Activated T-helper 1 cell treated with anti-CD3 and anti-CD28 coated beads, Interleukin-12 subunit alpha, Interleukin-12 subunit beta, Interleukin-2, Interleukin-4 antibody, amounts not matched to agents 30 ng/mL and 10 ng/mL and 1 ng/mL, durations not matched to agents 14 hours and 24 hours and 36 hours (primary cell): Measurements from ENCODE around the gene IQCF5. TPM values are rescaled to one million over a fixed set of nuclear protein-coding genes. Genes with fewer than 3 reads are reported as not detected.
A peak's percentile ranks its signal among the peaks of the same experiment; 100 is the strongest.
"Not testable (repeated sequence)": the region's sequence is repeated elsewhere in the genome, so short reads cannot be mapped to it uniquely, and the experiment has no call there.

Source experiments
- DNase-seq: peaks from one replicate; pipeline ENCODE4 v3.0.0; 2021; ENCODE audit warnings: low spot score
- H3K27ac Mint-ChIP-seq: one replicate; pipeline ENCODE4 v1.8.0; 2021; ENCODE audit warnings: mild to moderate bottlenecking, mixed read lengths
- H3K27me3 Mint-ChIP-seq: one replicate; pipeline ENCODE4 v1.8.0; 2022; ENCODE audit warnings: mild to moderate bottlenecking, moderate library complexity, mixed read lengths; ENCODE audit not compliant: insufficient read depth
- H3K36me3 Mint-ChIP-seq: one replicate; pipeline ENCODE4 v1.8.0; 2021; ENCODE audit warnings: low read depth, mixed read lengths
- H3K4me1 Mint-ChIP-seq: one replicate; pipeline ENCODE4 v1.8.0; 2021; ENCODE audit warnings: low read depth, mixed read lengths
- H3K4me3 Mint-ChIP-seq: one replicate; pipeline ENCODE4 v1.8.0; 2021; ENCODE audit warnings: mild to moderate bottlenecking, moderate library complexity, mixed read lengths
- H3K9me3 Mint-ChIP-seq: one replicate; pipeline ENCODE4 v1.8.0; 2021; ENCODE audit warnings: mixed read lengths
- intact Hi-C: fragments of 100-400 bp; cut with micrococcal nuclease; formaldehyde crosslinking; loops from one replicate; pipeline ENCODE4 v1.15.1; 2024
- total RNA-seq: library from RNA; stranded (reverse); gene quantifications from 2 replicates; pipeline ENCODE4 v1.2.3, GENCODE V29; 2022

IQCF5 gene
- total RNA-seq: not detected in 2 replicates

GRCh38 chr3:51875501-51875900, at the start of gene IQCF5:
Gene IQCF5 (minus strand): TSS chr3:51875601. CDS start chr3:51875531, 70 bp downstream.
- no peak within 1 kb of the TSS for H3K4me3 Mint-ChIP-seq
- DNase-seq: no peak
- H3K27me3 Mint-ChIP-seq: peaks cover 16% of the 10 kb centered on the region
- H3K27ac Mint-ChIP-seq: no peak within 1 kb of the TSS
- H3K9me3 Mint-ChIP-seq: no peaks in the 10 kb centered on the region
- intact Hi-C loops: no loop called here
- H3K36me3 Mint-ChIP-seq: no peaks in the 10 kb centered on the region
- no peaks in the 10 kb centered on the region for H3K4me1 Mint-ChIP-seq

- no peaks in the 10 kb centered on the region for H3K4me1 Mint-ChIP-seq
- peaks cover 18% of the 10 kb centered on the region for H3K27me3 Mint-ChIP-seq
- no peak for DNase-seq
- no peak overlapping the region for H3K27ac Mint-ChIP-seq
- intact Hi-C loops: no loop called here
- H3K4me3 Mint-ChIP-seq: no peak overlapping the region
- no peaks in the 10 kb centered on the region for H3K36me3 Mint-ChIP-seq
- H3K9me3 Mint-ChIP-seq: no peaks in the 10 kb centered on the region
Observed at GRCh38 chr3:51921081-51921578, 45.7 kb upstream of the IQCF5 start.

DNA sequence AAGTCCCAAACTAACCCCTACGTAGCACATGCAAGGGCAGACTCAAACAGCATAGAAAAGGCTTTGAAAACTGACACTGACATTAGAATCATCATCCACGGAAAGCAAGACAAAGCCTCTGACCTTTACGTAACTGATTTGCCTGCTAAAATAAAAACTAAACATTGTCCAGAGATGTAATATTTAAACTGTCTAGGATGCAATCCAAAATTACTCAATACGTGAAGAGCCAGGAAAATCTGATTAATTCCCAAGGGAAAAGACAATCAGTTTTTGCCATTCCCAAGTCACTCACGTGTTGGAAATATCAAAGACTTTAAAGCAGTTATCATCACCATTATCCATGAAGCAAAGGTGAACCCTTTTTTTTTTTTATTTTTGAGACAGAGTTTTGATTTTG, 41.0 kb upstream of the IQCF5 start:
- H3K4me1 Mint-ChIP-seq: no peaks in the 10 kb centered on the region
- no peaks in the 10 kb centered on the region for H3K9me3 Mint-ChIP-seq
- DNase-seq: no peak
- H3K4me3 Mint-ChIP-seq: no peak overlapping the region
- no peak overlapping the region for H3K27ac Mint-ChIP-seq
- intact Hi-C loops: no loop called here
- peaks cover 16% of the 10 kb centered on the region for H3K27me3 Mint-ChIP-seq
- H3K36me3 Mint-ChIP-seq: no peaks in the 10 kb centered on the region

DNA sequence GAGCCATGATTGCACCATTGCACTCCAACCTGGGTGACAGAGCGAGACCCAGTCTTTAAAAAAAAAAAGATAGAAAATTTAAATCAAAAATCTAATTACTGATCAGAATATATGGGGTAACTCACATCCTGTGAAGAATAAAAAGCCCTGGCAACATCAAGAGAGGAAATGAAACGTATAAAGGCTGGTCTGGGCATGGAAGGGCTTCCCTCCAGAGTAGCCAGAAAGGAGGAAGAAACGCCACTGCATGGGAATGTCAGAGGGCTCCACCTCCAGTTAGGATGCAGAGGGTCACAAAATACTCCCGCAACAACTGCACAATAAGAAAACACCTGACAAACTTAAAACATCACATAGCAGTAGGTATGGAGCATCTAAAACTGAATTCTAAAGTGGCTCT, 32.6 kb upstream of the IQCF5 start:
- peaks cover 20% of the 10 kb centered on the region for H3K9me3 Mint-ChIP-seq
- H3K4me3 Mint-ChIP-seq: no peak overlapping the region
- no peak for DNase-seq
- H3K36me3 Mint-ChIP-seq: no peaks in the 10 kb centered on the region
- no peaks in the 10 kb centered on the region for H3K4me1 Mint-ChIP-seq
- peaks cover 7% of the 10 kb centered on the region for H3K27me3 Mint-ChIP-seq
- no peak overlapping the region for H3K27ac Mint-ChIP-seq
- intact Hi-C loops: no loop called here

GRCh38 chr3:51904034-51904823, 28.8 kb upstream of the IQCF5 start:
- H3K4me1 Mint-ChIP-seq: no peaks in the 10 kb centered on the region
- peaks cover 19% of the 10 kb centered on the region for H3K9me3 Mint-ChIP-seq
- no peaks in the 10 kb centered on the region for H3K36me3 Mint-ChIP-seq
- intact Hi-C loops: no loop called here
- no peak overlapping the region for H3K27ac Mint-ChIP-seq
- peaks cover 10% of the 10 kb centered on the region for H3K27me3 Mint-ChIP-seq
- DNase-seq: no peak
- H3K4me3 Mint-ChIP-seq: no peak overlapping the region

- H3K4me3 Mint-ChIP-seq, H3K27me3 Mint-ChIP-seq, intact Hi-C loops, H3K36me3 Mint-ChIP-seq, H3K4me1 Mint-ChIP-seq, DNase-seq: not testable (repeated sequence)
- Mint-ChIP-seq H3K9me3 (peaks cover 11% of the 10 kb centered on the region), H3K27ac (peak overlapping the region; percentile 12)
Observed at GRCh38 chr3:51902361-51902760, 27.0 kb upstream of the IQCF5 start.

DNA sequence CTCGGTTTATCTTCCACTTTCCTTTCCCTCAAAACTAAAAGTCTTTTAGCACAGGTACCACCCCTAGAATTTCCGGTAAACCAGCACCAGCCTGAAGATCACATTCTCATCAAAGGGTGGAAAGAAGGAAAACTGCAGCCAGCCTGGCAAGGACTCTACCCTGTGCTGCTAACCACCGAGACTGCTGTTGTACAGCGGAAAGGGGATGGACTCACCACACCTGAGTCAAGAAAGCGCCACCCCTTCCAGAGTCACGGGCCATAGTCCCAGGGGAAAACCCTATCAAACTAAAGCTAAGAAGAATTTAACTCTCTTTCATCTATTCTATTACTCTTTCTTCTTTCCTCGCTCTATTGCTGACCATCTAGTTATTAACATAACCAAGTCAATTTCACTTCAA, 24.6 kb upstream of the IQCF5 start:
- H3K4me1 Mint-ChIP-seq, H3K4me3 Mint-ChIP-seq, DNase-seq, H3K9me3 Mint-ChIP-seq, intact Hi-C loops, H3K27ac Mint-ChIP-seq, H3K36me3 Mint-ChIP-seq: not testable (repeated sequence)
- H3K27me3 Mint-ChIP-seq: peaks cover 16% of the 10 kb centered on the region

- Mint-ChIP-seq H3K36me3 (no peaks in the 10 kb centered on the region), H3K4me1 (no peaks in the 10 kb centered on the region), H3K9me3 (no peaks in the 10 kb centered on the region), H3K27me3 (peaks cover 14% of the 10 kb centered on the region), H3K27ac (no peak overlapping the region), H3K4me3 (no peak overlapping the region)
- DNase-seq: no peak
- intact Hi-C loops: no loop called here
Observed at GRCh38 chr3:51897391-51897790, 22.0 kb upstream of the IQCF5 start.

DNA sequence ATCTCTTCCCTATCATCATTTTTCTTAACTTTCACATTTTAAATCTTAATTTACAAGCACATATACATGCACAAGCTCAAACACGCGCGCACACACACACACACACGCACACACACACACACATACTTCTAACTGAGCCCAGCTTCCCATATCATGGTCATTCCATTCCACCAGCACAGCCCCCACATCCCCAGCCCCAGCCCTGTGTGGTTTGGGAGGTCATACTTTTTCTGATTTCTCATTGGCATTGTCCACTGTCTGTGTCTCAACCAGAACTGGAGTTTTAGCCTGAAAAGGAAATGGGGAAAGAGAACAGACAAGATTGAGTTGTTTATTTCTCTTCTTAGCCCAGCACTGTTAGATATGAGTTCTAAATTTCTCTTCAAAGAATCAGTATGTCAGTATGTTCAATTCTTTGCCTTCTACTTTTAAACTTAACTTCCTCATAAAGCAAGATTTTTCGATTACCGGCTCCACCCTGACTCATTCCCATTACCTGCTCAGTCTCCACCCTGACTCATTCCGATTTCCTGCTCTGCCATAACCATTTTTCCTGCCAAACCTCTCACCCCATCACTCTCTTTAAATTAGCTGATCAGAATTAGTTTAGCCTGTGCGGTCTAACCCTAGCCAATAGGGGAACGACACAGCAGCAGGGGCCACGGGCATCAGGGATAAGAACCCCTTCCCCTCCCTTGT, 21.4 kb upstream of the IQCF5 start:
- H3K36me3 Mint-ChIP-seq: no peaks in the 10 kb centered on the region
- H3K27ac Mint-ChIP-seq: no peak overlapping the region
- peaks cover 3% of the 10 kb centered on the region for H3K4me1 Mint-ChIP-seq
- H3K9me3 Mint-ChIP-seq: no peaks in the 10 kb centered on the region
- DNase-seq: no peak
- intact Hi-C loops: no loop called here
- H3K27me3 Mint-ChIP-seq: peaks cover 16% of the 10 kb centered on the region
- H3K4me3 Mint-ChIP-seq: no peak overlapping the region

DNA sequence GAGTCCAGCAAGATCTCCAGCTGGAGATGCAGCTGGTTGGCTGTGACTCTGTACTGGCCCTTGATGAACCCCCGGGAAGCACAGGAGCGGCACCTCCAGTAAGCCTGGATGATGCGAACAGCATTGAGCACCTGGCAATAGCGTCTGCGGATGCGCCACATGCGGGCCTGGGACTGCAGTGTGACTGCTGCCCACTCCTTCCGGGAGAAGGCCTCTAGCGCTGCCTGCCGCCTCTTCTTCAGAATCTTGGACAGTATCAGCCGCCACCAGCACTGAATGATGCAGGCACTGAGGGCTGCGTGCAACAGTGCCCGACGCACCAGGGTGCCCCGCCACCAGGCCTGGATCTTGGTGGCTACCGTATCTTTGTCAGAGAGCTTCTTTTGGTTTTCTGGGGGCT, 19.5 kb upstream of the IQCF5 start:
- no peak for DNase-seq
- Mint-ChIP-seq H3K27ac (no peak overlapping the region), H3K4me3 (no peak overlapping the region), H3K27me3 (peaks cover 10% of the 10 kb centered on the region), H3K36me3 (no peaks in the 10 kb centered on the region), H3K9me3 (no peaks in the 10 kb centered on the region), H3K4me1 (peaks cover 11% of the 10 kb centered on the region)
- intact Hi-C loops: no loop called here

GRCh38 chr3:51894391-51894790, 19.0 kb upstream of the IQCF5 start:
- Mint-ChIP-seq H3K27ac (no peak overlapping the region), H3K27me3 (peaks cover 10% of the 10 kb centered on the region), H3K4me1 (peaks cover 11% of the 10 kb centered on the region), H3K36me3 (no peaks in the 10 kb centered on the region), H3K4me3 (no peak overlapping the region), H3K9me3 (no peaks in the 10 kb centered on the region)
- DNase-seq: no peak
- intact Hi-C loops: no loop called here

GRCh38 chr3:51891242-51892039, 16.0 kb upstream of the IQCF5 start:
- Mint-ChIP-seq H3K36me3 (no peaks in the 10 kb centered on the region), H3K4me1 (peaks cover 11% of the 10 kb centered on the region), H3K27ac (no peak overlapping the region), H3K27me3 (peaks cover 11% of the 10 kb centered on the region), H3K9me3 (no peaks in the 10 kb centered on the region), H3K4me3 (no peak overlapping the region)
- intact Hi-C loops: no loop called here
- no peak for DNase-seq
